ENCODE results near the gene NHLRC4. TPM values are rescaled to one million over a fixed set of nuclear protein-coding genes. Genes with fewer than 3 reads are reported as not detected.

NHLRC4 gene
- total and polyA plus RNA-seq, 2 of the 8 experiments (the other 6 are each of a cell fraction or from before 2014, with no cell fraction given), result 0.60 to 0.76 TPM

- POLR2A ChIA-PET (ENCODE audit: partially characterized antibody), result interaction anchor here (0.8 to 1.7 kb wide), 6 partner anchors 9 to 119 kb away, joined by 3 to 4 read pairs (median 4); partner anchors contain the start of gene NHLRC4
- TF ChIP-seq SP1 (IDR thresholded peaks at IDR 0.05; ENCODE audit: low read depth, low read length), result no peak
- TF ChIP-seq MAFK (IDR thresholded peaks at IDR 0.05; ENCODE audit: low read depth, low read length), result no peak
- TF ChIP-seq, protein P1, sequence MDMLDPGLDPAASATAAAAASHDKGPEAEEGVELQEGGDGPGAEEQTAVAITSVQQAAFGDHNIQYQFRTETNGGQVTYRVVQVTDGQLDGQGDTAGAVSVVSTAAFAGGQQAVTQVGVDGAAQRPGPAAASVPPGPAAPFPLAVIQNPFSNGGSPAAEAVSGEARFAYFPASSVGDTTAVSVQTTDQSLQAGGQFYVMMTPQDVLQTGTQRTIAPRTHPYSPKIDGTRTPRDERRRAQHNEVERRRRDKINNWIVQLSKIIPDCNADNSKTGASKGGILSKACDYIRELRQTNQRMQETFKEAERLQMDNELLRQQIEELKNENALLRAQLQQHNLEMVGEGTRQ (IDR thresholded peaks at IDR 0.05; ENCODE audit: low read length), result no peak
- TF ChIP-seq TAF1 (IDR thresholded peaks at IDR 0.05; ENCODE audit: low read depth, low read length), result no peak
- TF ChIP-seq RXRA (IDR thresholded peaks at IDR 0.05; ENCODE audit: insufficient read depth, low read depth, low read length), result no peak
- TF ChIP-seq RFX5 (IDR thresholded peaks at IDR 0.05; ENCODE audit: borderline replicate concordance, low read depth, low read length), result no peak
- no peak for TF ChIP-seq CTBP2 (IDR thresholded peaks at IDR 0.05; ENCODE audit: borderline replicate concordance, insufficient read depth, insufficient read length, low read length)
- no peak for TF ChIP-seq ZNF274 (IDR thresholded peaks at IDR 0.05; ENCODE audit: borderline replicate concordance, extremely low read depth, low read length)
- TF ChIP-seq EP300 (IDR thresholded peaks at IDR 0.05; ENCODE audit: borderline replicate concordance in 1 of 2, low read depth in 2 of 2, low read length in 2 of 2), result no peak
- TF ChIP-seq POLR2A (IDR thresholded peaks at IDR 0.05; ENCODE audit: control extremely low read depth in 1 of 2, low read depth in 2 of 2, low read length in 2 of 2), result no peak
Observed at GRCh38 chr16:575354-576196, 8.8 kb downstream of the NHLRC4 start.

More at GRCh38 chr16:575354-576196, 8.8 kb downstream of the NHLRC4 start:
- Histone ChIP-seq H3K9me3 (ENCODE audit: insufficient read depth in 2 of 2, low read depth in 1 of 2, low read length in 1 of 2) (no peaks in the 10 kb centered on the region), H4K91ac (replicated peaks; ENCODE audit: insufficient read length, low read length) (no peak overlapping the region), H3K79me1 (ENCODE audit: low read depth, low read length) (no peaks in the 10 kb centered on the region; the same call in none of the 2 replicates), H2BK15ac (ENCODE audit: low read length) (no peak overlapping the region), H3K14ac (ENCODE audit: insufficient read length) (no peak overlapping the region), H2AK5ac (ENCODE audit: low read depth, low read length) (no peak overlapping the region), H4K5ac (ENCODE audit: insufficient read length, low read depth, low read length) (no peak overlapping the region), H3K27ac (ENCODE audit: low read depth, low read length) (no peak overlapping the region), H4K8ac (ENCODE audit: extremely low read depth, insufficient read depth, low read length) (no peak overlapping the region), H3K23ac (ENCODE audit: insufficient read length) (no peak overlapping the region), H3K79me2 (ENCODE audit: control insufficient read depth in 1 of 2, insufficient read depth in 2 of 2, low read length in 2 of 2) (peaks cover 0 to 5% of the 10 kb centered on the region in 2 experiments; a peak in 1 of 4 replicates), H4K20me1 (replicated peaks in 1 of 2; ENCODE audit: control insufficient read depth in 1 of 2, insufficient read depth in 2 of 2, low read length in 2 of 2) (peaks cover 0 to 18% of the 10 kb centered on the region in 2 experiments), H3K27me3 (replicated peaks in 1 of 4; ENCODE audit: control insufficient read depth in 3 of 4, extremely low read depth in 1 of 4, insufficient read depth in 3 of 4, low read length in 3 of 4) (no peaks in the 10 kb centered on the region), H3K23me2 (ENCODE audit: low read depth, low read length) (peaks cover 2% of the 10 kb centered on the region; the same call in 1 of the 2 replicates), H2BK20ac (ENCODE audit: low read length) (no peak overlapping the region), H3K4me1 (replicated peaks in 1 of 4; ENCODE audit: control insufficient read depth in 3 of 4, insufficient read depth in 4 of 4, low read length in 3 of 4) (peaks cover 0 to 3% (median 1%) of the 10 kb centered on the region in 4 experiments; a peak in 4 of 7 replicates), H3K4me2 (ENCODE audit: insufficient read depth in 1 of 2, low read depth in 2 of 2, low read length in 2 of 2) (no peak overlapping the region), H3K9ac (replicated peaks in 1 of 4; ENCODE audit: extremely low read depth in 1 of 4, low read depth in 3 of 4, low read length in 3 of 4) (no peak overlapping the region), H3K36me3 (ENCODE audit: control insufficient read depth in 2 of 4, insufficient read depth in 4 of 4, low read length in 3 of 4) (peaks cover 0 to 14% (median 0%) of the 10 kb centered on the region in 4 experiments; a peak in 3 of 8 replicates), H2BK5ac (ENCODE audit: low read depth, low read length) (no peak overlapping the region), H3K4ac (replicated peaks; ENCODE audit: insufficient read length, low read depth, low read length) (no peak overlapping the region), H3K4me3 (ENCODE audit: extremely low read depth in 1 of 4, insufficient read depth in 2 of 4, low read depth in 3 of 4, low read length in 4 of 4) (no peak overlapping the region), H3K56ac (replicated peaks; ENCODE audit: insufficient read length, low read depth, low read length) (no peak overlapping the region), H2BK12ac (ENCODE audit: low read depth, low read length) (no peak overlapping the region), H2AFZ (ENCODE audit: low read length) (no peak overlapping the region), H3K18ac (ENCODE audit: extremely low read depth, low read length) (no peak overlapping the region), H2BK120ac (replicated peaks; ENCODE audit: low read depth, low read length) (no peak overlapping the region)
- FAIRE-seq, result no peak
- CTCF ChIA-PET (ENCODE audit: partially characterized antibody), result interaction anchor here (0.9 to 2.7 kb wide), 10 partner anchors 11 to 85 kb away, joined by 3 to 30 read pairs (median 4); partner anchors contain the start of gene RAB40C
- no peak for DNase-seq (ENCODE audit: low read depth in 1 of 2, low spot score in 2 of 2)
- WGBS, 2 experiments (ENCODE audit: extremely low coverage in 1 of 2, insufficient coverage in 1 of 2, insufficient read length in 1 of 2, insufficient replicate concordance in 2 of 2, low coverage in 1 of 2, low lambda C conversion rate in 2 of 2, missing lambda C conversion rate in 1 of 2), result 95% methylated on average over 29 of the region's 36 CpGs; no CpG with 5 or more reads in 1 of the 2 experiments

Measured in H1 (cell line).